MCF 10A (cell line): ENCODE data around the gene CASK. TPM values are rescaled to one million over a fixed set of nuclear protein-coding genes. Genes with fewer than 3 reads are reported as not detected.

Experiments
- BruUV-seq: library from RNA; stranded (reverse); fragments of 400-500 nt; replicated peaks from 2 replicates; lab custom pipeline; 2021; lab: Mats Ljungman, UMichigan
- CTCF ChIA-PET: fragments of 300-600 bp; sonication (Branson Sonifier 250); formaldehyde crosslinking; extraction: SDS; loops from one replicate; lab custom pipeline; 2021; ENCODE audit warnings: antibody characterized with exemption, inconsistent platforms; lab: Yijun Ruan, JAX
- POLR2A ChIA-PET: fragments of 300-600, 350-650 bp; sonication (Branson Sonifier 250); formaldehyde crosslinking; extraction: SDS; loops from one replicate; lab custom pipeline; 2020; ENCODE audit warnings: antibody characterized with exemption, inconsistent platforms; lab: Yijun Ruan, JAX
- DNase-seq: peaks from one replicate; pipeline ENCODE4 v3.0.0-alpha.2; 2018; ENCODE audit not compliant: unreplicated experiment
- H3K27ac Mint-ChIP-seq: one replicate; pipeline ENCODE4 v1.8.0; 2022; ENCODE audit warnings: mild to moderate bottlenecking, low read depth, mixed read lengths; ENCODE audit not compliant: unreplicated experiment
- H3K27me3 Mint-ChIP-seq: one replicate; pipeline ENCODE4 v1.8.0; 2022; ENCODE audit warnings: mixed read lengths; ENCODE audit not compliant: insufficient read depth, unreplicated experiment
- H3K36me3 Mint-ChIP-seq: one replicate; pipeline ENCODE4 v1.8.0; 2022; ENCODE audit warnings: mild to moderate bottlenecking, moderate library complexity, mixed read lengths; ENCODE audit not compliant: insufficient read depth, unreplicated experiment
- H3K4me1 Mint-ChIP-seq: one replicate; pipeline ENCODE4 v1.8.0; 2022; ENCODE audit warnings: mixed read lengths; ENCODE audit not compliant: insufficient read depth, unreplicated experiment
- H3K4me3 Mint-ChIP-seq: one replicate; pipeline ENCODE4 v1.8.0; 2022; ENCODE audit warnings: mild to moderate bottlenecking, moderate library complexity, mixed read lengths; ENCODE audit not compliant: unreplicated experiment
- H3K9me3 Mint-ChIP-seq: one replicate; pipeline ENCODE4 v1.8.0; 2022; ENCODE audit warnings: mixed read lengths; ENCODE audit not compliant: unreplicated experiment
- CTCF ChIP-seq: fragments of 200-600 bp; IDR thresholded peaks from one replicate; pipeline ENCODE4 v1.8.0; 2022; ENCODE audit warnings: antibody characterized with exemption, mild to moderate bottlenecking; ENCODE audit not compliant: unreplicated experiment
- intact Hi-C: fragments of 100-400 bp; cut with micrococcal nuclease; formaldehyde crosslinking; loops from 2 replicates; pipeline ENCODE4 v1.14.1; 2022
- total RNA-seq: library from RNA; stranded (reverse); gene quantifications from 2 replicates; pipeline ENCODE4 v1.2.3, GENCODE V29; 2022

CASK gene
- total RNA-seq, 1 experiment from 2014 or later: 34.9 TPM

GRCh38 chrX:41824551-41824950, 98.8 kb downstream of the CASK start:
- intact Hi-C loops: no loop called here
- H3K36me3 Mint-ChIP-seq: no peaks in the 10 kb centered on the region
- no peak overlapping the region for H3K4me3 Mint-ChIP-seq
- peaks cover 43% of the 10 kb centered on the region for H3K27me3 Mint-ChIP-seq
- H3K27ac Mint-ChIP-seq: no peak overlapping the region
- BruUV-seq: no TSS peak
- H3K4me1 Mint-ChIP-seq: peaks cover 5% of the 10 kb centered on the region
- TF ChIP-seq CTCF: no peak
- ChIA-PET POLR2A (no interaction called here), CTCF (no interaction called here)
- H3K9me3 Mint-ChIP-seq: no peaks in the 10 kb centered on the region
- DNase-seq: peak; percentile 12

- intact Hi-C loops: no loop called here
- Mint-ChIP-seq H3K27ac (no peak overlapping the region), H3K27me3 (peaks cover 32% of the 10 kb centered on the region), H3K4me3 (no peak overlapping the region), H3K9me3 (no peaks in the 10 kb centered on the region), H3K36me3 (no peaks in the 10 kb centered on the region), H3K4me1 (peaks cover 5% of the 10 kb centered on the region)
- no TSS peak for BruUV-seq
- TF ChIP-seq CTCF: no peak
- DNase-seq: no peak
- POLR2A ChIA-PET: no interaction called here
- CTCF ChIA-PET: no interaction called here
Measured at GRCh38 chrX:41823402-41823801, 100.0 kb downstream of the CASK start.

GRCh38 chrX:41822892-41823291, 100.5 kb downstream of the CASK start:
- Mint-ChIP-seq H3K4me3 (no peak overlapping the region), H3K36me3 (no peaks in the 10 kb centered on the region), H3K27me3 (peaks cover 27% of the 10 kb centered on the region), H3K4me1 (peaks cover 5% of the 10 kb centered on the region), H3K27ac (no peak overlapping the region), H3K9me3 (no peaks in the 10 kb centered on the region)
- TF ChIP-seq CTCF: no peak
- ChIA-PET POLR2A (no interaction called here), CTCF (no interaction called here)
- BruUV-seq: no TSS peak
- intact Hi-C loops: no loop called here
- no peak for DNase-seq

GRCh38 chrX:41808047-41808446, 115.3 kb downstream of the CASK start:
- CTCF ChIA-PET: interaction anchor here (1.8 kb wide), 1 partner anchor 9 kb away, joined by 5 read pairs; no protein-coding TSS in a partner anchor
- Mint-ChIP-seq H3K9me3 (peaks cover 6% of the 10 kb centered on the region), H3K4me3 (no peak overlapping the region), H3K36me3 (no peaks in the 10 kb centered on the region), H3K4me1 (no peaks in the 10 kb centered on the region), H3K27me3 (peaks cover 16% of the 10 kb centered on the region), H3K27ac (no peak overlapping the region)
- no TSS peak for BruUV-seq
- no peak for TF ChIP-seq CTCF
- DNase-seq: no peak
- intact Hi-C loops: no loop called here
- POLR2A ChIA-PET: no interaction called here
